GM18520 (cell line): ENCODE data around the gene ADAM19.

Experiments
- ATAC-seq: cut with Tn5 transposase; IDR thresholded peaks from one replicate; pipeline ENCODE4 v1.9.1; 2021; ENCODE audit not compliant: unreplicated experiment

ADAM19 gene

GRCh38 chr5:157597277-157597676 lies 21.7 kb upstream of the ADAM19 start:
- no peak for ATAC-seq

GRCh38 chr5:157596487-157596886 lies 20.9 kb upstream of the ADAM19 start:
- ATAC-seq = peak; percentile 60

GRCh38 chr5:157594675-157595459 lies 19.3 kb upstream of the ADAM19 start:
- no peak for ATAC-seq

- ATAC-seq = no peak
Observed at GRCh38 chr5:157594257-157594656, 18.7 kb upstream of the ADAM19 start.

- no peak for ATAC-seq
Observed at GRCh38 chr5:157593052-157593757, 17.6 kb upstream of the ADAM19 start.

- ATAC-seq = no peak
Observed at GRCh38 chr5:157592594-157592993, 17.0 kb upstream of the ADAM19 start.

- ATAC-seq = no peak
Observed at GRCh38 chr5:157590478-157590877, 14.9 kb upstream of the ADAM19 start.

GRCh38 chr5:157584628-157585027 lies 9.1 kb upstream of the ADAM19 start:
- no peak for ATAC-seq

- no peak for ATAC-seq
Observed at GRCh38 chr5:157582731-157583620, 7.4 kb upstream of the ADAM19 start.

- ATAC-seq = no peak
Observed at GRCh38 chr5:157581901-157582300, 6.3 kb upstream of the ADAM19 start.

GRCh38 chr5:157578079-157578780 lies 2.7 kb upstream of the ADAM19 start:
- ATAC-seq = no peak

GRCh38 chr5:157576678-157577077 lies 1.1 kb upstream of the ADAM19 start:
- no peak for ATAC-seq

GRCh38 chr5:157574456-157575380 lies 857 bp downstream of the ADAM19 start:
- ATAC-seq = no peak

GRCh38 chr5:157571357-157571827 lies 4.2 kb downstream of the ADAM19 start:
- ATAC-seq = peak; percentile 96

- ATAC-seq = no peak
Observed at GRCh38 chr5:157570531-157571200, 4.9 kb downstream of the ADAM19 start.

- no peak for ATAC-seq
Observed at GRCh38 chr5:157568720-157569119, 6.9 kb downstream of the ADAM19 start.

GRCh38 chr5:157568222-157568621 lies 7.4 kb downstream of the ADAM19 start:
- no peak for ATAC-seq

- no peak for ATAC-seq
Observed at GRCh38 chr5:157566902-157567489, 8.6 kb downstream of the ADAM19 start.
